GM10266 (cell line): ENCODE measurements around the gene DPH1.
A peak's percentile ranks its signal among the peaks of the same experiment; 100 is the strongest.

Source experiments
- DNase-seq: peaks from one replicate; pipeline ENCODE4 v3.0.0; 2012; ENCODE audit errors: extremely low spot score
- TF ChIP-seq, protein P1 (sequence below): IDR thresholded peaks from 2 replicates; pipeline ENCODE4 v1.5.1; 2012; ENCODE audit warnings: mild to moderate bottlenecking, low read depth; ENCODE audit not compliant: control insufficient read depth, insufficient read depth; ENCODE audit errors: missing control alignments

DPH1 gene

DNA sequence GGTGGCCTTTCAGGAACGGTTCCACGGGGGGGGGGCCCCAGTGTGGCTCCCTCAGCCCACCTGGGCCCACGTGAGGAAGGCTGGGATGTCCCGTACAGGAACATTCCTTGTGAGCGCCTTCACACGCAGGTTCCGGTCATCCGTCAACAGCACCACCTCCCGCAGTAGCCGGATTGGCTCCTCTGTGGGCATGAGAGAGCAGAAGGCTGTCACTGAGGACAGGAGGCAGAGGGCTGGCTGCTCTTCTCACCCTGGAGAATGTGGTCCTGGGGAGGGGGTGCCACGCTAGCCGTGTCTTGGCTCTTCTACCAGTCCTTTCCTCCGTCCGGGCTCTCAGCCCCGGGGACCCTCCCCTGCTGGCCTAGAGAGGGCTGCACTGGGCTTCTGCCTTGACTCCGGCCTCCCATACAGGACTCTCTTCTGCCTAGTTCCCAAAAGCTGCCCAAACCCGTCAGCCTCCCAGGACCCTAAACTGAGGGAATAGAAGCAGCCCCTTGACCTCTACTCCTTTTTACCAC, 31.5 kb downstream of the DPH1 start:
- TF ChIP-seq, protein P1, sequence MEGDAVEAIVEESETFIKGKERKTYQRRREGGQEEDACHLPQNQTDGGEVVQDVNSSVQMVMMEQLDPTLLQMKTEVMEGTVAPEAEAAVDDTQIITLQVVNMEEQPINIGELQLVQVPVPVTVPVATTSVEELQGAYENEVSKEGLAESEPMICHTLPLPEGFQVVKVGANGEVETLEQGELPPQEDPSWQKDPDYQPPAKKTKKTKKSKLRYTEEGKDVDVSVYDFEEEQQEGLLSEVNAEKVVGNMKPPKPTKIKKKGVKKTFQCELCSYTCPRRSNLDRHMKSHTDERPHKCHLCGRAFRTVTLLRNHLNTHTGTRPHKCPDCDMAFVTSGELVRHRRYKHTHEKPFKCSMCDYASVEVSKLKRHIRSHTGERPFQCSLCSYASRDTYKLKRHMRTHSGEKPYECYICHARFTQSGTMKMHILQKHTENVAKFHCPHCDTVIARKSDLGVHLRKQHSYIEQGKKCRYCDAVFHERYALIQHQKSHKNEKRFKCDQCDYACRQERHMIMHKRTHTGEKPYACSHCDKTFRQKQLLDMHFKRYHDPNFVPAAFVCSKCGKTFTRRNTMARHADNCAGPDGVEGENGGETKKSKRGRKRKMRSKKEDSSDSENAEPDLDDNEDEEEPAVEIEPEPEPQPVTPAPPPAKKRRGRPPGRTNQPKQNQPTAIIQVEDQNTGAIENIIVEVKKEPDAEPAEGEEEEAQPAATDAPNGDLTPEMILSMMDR, result no peak
- no peak for DNase-seq

DNA sequence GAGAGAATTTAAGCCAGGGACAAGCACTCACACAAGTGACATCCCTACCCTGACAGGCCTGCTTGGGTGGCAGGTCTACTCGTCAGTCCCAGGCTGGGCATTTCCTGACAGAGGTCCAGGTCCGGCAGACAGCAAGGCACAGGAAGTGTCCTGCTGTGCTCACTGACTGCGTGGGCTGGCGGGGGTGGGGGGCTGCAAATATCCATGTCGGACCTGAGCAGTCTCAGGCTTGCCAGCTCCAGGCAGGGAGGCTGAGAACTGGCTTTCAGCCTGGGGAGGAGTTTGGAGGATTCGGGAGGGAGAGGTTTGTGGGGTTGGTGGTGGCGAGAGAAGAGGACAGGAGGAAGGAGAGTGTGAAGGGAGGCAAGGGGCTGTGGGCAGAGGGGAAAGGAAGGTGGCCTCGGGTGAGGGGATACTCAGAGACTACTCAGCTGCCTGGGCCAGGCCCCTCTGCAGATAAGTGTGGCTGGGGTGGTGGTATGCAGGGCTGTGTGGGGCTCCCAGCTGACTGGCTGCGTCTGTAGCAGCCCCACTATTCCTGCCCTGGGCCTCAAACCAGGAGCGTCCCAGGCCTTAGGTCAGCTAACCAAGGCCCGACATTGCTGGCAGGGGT, 32.7 kb downstream of the DPH1 start:
- no peak for DNase-seq
- TF ChIP-seq, protein P1, result no peak

DNA sequence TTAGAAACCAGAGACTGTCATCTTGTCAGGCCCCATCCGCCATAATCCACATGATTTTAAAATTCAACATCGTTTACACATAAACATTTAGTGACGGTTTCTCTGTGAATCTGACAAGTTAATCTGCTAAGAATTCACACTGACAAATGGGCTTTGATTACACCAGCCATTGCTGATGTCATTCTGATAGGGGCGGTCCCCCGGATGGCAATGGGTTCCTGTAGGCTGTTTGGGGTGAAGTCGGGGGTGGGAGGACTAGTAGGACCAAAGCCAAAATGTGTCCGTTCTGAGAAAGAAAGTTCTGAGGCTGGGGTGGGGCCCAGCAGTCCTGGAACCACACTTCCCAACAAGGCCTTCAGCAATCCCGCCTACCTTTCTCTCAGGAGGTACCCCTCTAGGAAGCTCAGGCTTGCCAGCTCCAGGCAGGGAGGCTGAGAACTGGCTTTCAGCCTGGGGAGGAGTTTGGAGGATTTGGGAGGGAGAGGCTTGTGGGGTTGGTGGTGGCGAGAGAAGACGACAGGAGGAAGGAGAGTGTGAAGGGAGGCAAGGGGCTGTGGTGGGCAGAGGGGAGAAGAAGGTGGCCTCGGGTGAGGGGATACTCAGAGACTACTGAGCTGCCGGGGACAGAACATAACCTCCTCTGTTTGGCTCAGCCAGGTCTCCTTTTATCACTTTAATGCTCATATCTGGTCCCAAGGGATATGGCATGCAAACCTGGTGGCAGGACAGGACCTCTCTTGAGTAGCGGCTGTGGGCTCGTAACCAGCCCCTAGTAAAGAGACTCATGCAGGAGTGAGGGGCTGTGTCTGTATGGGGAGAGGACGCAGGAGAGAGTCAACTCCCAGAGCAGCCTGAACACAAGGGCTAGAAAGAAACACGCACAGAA, 33.6 kb downstream of the DPH1 start:
- TF ChIP-seq, protein P1, result no peak
- DNase-seq, result no peak

DNA sequence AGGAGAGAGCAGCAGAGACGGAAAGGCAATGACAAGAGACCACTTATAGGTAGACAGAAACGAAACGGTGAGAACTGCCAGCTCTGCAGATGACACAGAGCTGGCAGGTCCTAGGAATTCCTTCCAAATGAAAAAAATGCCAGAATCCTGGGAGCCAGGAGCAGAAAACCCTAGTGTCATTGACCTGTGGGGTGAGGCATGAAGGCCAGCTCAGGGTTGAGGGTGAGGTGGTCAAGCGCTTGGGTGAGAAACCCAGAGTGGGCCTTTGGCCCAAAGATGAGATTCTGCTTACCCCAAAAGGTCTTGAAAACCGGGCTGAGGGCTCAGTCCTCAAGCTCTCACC, 34.2 kb downstream of the DPH1 start:
- DNase-seq, result no peak
- TF ChIP-seq, protein P1, result no peak

DNA sequence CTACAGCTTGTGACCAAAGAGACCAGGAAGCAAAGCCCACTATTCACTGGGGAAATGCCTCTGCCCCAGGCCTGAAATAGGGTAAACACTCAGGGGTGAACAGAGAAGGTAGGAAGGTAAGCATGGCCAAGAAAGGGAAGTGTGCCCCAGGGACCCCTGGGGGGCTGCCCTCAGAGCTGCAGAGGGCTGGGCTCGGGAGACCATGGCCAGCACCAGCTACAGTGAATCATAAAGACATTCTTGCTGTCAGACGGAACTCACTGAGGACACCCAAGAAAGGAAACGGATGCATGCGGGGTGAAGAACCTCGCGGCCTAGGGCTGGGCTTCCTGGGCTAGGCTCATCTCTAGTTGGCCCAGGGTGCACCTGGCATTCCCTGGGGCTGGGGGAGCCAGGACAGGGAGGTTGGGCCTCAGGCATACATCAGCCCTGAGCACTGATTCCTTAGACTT, 34.6 kb downstream of the DPH1 start:
- no peak for DNase-seq
- TF ChIP-seq, protein P1, result no peak

DNA sequence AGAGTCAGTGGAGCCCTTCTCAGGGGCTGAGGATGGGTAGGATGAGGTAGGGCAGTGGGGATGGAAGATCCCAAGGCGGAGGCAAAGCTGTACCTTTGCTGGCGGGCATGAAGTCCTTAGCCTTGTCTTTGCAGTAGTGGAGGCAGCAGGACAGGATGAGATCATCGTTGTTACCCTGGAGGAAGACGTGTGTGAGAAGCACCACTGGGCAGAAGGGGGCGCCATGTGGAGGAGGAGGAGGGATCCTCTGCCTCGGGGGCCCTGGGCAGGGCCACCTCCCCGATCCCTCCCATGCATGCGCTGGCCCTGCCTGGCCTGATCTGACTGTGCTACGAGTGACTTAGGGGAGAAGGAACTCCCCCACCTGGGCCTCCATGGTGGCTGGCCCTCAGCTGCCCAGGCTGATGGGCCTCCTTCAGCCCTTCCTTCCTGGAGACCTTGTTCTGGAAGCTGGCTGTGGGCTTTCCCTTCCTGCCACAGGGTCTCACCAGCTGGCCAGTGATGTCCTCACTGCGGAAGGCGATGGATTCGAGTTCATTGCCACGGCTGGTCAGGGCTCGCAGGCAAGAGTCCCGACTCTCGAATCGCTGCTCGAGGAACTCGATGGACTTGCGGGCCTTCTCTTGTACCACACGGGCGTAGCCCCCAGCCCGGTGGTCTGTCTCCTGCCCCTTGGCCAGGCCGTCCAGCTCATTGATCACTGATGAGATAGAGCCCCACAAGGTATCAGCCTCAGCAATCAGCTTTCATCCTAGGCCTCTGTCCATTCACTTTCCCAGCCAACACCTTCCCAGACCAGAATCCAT, 35.2 kb downstream of the DPH1 start:
- TF ChIP-seq, protein P1, result peak; percentile 58
- peak; percentile 80 for DNase-seq

DNA sequence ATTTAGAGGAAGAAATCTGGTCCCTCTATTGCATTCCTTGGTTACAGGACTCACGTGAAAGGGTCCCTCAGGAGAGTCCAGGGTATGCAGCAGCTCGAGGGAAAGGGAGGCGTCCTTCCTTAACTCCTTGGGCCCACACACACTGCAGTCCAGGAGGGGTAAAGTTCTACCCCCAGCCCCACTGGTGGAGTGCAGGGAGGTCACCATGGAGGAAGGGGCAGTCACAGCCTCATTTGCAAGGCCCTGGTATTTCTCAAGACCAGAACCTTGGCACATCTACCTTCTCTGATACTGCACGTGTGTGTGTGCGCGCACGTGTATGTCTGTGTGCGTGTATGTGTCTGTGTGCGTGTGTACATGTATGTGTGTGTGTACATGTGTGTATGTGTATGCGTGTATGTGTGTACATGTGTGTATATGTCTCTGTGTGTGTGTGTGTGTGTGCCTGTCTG, 36.0 kb downstream of the DPH1 start:
- DNase-seq, result no peak
- TF ChIP-seq, protein P1, result no peak
